ENCODE measurements around the gene GFOD2.

The GFOD2 gene

DNA sequence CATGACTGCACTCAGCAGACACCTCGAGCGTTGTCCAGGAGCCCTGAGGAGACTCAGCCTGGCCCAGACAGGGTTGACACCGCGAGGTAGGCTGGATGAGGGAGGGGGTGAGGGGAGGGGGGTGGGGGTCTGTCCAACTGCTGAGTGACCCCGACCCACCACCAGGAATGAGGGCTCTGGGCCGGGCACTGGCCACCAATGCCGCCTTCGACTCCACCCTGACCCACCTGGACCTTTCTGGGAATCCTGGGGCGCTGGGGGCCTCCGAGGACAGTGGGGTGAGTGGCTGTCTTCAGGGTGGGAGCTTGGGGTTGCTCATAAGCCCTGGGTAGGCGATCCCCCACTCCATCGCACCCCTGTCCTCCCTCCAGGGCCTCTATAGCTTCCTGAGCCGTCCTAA lies 71.4 kb downstream of the GFOD2 start:
- DNase-seq (ENCODE audit: low read depth in 2 of 2, low spot score in 1 of 2), result no peak

DNA sequence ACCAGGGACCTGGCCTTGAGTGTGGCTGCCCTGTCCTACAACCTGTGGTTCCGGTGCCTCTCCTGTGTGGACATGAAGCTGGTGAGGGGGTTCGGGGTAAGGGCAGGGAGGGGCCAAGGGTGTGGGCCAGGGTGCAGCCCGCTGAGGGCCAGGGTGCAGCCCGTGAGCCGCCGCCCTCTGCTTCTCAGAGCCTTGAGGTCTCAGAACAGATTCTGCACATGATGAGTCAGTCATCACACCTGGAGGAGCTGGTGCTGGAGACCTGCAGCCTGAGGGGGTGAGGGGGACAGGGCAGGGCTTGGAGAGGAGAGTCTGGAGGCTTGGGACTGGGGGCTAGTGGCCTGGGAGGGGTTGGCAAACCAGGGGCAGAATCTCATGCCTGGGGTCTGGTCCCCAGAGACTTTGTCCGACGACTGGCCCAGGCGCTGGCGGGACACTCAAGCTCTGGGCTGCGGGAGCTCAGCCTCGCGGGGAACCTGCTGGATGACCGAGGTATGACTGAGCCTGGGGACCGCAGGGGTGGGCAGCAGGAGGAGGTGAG lies 71.9 kb downstream of the GFOD2 start:
- no peak for DNase-seq (ENCODE audit: low read depth in 2 of 2, low spot score in 1 of 2)

DNA sequence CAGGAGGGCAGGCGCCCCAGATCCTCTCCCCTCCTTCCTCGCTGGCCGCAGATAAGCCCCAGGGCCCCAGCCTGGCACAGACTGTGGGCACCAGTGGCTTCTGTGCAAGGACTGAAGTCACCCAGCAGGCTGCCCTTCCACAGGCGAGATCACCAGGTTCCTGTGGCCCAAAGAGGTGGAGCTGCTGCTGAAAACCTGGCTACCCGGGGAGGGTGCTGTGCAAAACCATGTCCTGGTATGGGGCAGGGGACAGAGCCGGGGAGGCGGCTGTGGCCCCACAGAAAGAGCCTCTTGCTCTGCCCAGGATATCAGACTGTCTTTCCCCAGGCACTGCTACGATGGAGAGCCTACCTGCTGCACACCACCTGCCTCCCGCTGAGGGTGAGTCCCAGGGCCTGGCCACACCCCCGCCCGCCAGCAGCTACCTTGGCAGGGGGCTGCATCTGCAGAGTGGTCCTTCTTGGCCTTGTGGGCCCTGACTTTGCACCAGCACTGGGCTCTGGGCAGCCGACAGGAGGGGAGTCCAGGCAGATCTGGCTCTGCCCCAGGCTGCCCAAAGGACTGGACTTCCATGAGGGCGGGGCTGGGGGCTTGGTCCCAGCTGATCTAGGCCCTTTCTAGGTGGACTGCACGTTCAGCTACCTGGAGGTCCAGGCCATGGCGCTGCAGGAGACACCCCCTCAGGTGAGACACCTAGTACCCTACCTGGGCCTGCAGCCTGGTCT lies 73.6 kb downstream of the GFOD2 start:
- no peak for DNase-seq (ENCODE audit: low read depth in 2 of 2, low spot score in 1 of 2)

DNA sequence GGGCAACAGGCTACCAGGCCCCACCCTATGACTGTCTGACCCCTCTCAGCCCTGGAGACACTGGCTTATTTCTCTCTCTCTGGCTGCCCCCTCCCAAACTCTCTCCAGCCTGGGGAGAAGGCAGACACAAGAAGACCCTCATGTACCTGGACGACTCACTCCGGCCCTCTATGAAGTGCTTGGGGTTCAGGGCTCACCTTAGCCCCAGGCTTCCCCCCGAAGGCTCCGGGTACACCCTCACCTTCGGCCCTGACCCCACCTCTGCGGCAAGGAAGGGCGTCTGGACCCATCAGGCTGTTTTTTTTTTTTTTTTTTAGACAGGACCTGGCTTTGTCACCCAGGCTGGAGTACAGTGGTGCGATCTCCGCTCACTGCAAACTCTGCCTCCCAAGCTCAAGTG lies 75.1 kb downstream of the GFOD2 start:
- DNase-seq (ENCODE audit: low read depth in 2 of 2, low spot score in 1 of 2), result no peak

DNA sequence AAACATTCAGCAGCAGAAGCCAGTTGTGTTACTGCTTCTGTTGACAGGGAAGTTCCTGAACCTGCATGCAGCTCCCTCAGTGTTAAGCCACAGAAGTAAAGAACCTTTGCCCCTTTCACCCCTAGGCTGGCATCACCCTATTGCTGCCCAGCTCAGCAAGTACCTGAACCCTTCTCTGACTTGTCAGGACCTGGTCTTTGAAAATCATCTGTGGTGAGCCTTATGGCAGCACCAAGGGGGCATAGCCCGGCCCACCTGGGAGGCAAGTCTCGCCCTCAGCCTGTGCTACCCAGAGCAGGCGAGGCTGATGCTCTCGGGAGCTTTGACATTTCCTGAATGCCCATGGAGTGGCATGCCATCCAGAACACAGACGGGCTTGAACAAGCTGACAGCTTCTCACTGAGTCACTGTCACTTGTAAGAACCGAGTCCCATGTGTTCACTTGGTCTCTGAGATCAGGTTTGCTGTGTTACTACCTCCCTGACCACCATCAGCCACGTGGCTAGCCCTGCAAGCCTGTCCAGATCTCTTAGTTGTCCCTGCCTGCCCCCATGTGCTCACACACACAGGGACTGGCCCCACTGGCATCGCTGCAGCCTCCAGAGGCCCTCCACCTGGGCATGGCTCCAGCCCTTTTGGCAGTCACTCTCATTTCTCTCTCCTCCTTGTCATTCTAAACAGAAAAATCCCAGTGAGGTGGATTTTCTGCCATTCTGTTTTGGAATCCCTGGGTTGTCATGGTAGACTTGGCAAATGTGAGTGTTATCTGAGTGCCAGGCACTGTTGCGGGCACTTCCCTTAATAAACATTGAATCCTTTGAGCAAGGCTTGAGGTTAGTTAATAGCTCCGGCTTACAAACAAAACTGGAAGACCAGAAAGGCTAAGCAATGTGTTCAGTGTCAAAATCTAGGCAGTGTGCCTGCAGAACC lies 77.1 kb downstream of the GFOD2 start:
- DNase-seq (ENCODE audit: low read depth in 2 of 2, low spot score in 1 of 2), result no peak

DNA sequence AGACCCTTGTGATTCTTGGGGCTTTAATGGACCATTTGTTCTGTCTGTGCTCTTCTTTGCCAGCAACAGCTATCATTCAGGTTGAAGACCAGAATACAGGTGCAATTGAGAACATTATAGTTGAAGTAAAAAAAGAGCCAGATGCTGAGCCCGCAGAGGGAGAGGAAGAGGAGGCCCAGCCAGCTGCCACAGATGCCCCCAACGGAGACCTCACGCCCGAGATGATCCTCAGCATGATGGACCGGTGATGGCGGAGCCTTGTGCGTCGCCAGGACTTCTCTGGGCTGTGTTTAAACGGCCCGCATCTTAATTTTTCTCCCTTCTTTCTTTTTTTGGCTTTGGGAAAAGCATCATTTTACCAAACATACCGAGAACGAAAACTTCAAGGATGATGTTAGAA lies 81.5 kb downstream of the GFOD2 start:
- no peak for DNase-seq (ENCODE audit: low read depth in 2 of 2, low spot score in 1 of 2)

DNA sequence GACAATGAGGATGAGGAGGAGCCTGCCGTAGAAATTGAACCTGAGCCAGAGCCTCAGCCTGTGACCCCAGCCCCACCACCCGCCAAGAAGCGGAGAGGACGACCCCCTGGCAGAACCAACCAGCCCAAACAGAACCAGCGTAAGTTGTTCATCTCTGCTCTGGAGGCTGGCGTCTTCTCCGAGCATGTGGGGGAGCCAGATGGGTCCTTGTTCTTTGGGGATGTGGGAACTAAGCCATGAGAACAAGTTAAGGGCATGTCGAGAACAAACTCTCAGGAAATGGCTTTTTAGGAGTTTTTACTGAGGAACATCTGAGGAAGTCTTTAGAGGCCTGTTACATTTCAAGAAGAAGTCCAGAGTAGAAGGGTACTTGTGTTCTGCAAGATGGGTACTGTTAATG lies 82.4 kb downstream of the GFOD2 start:
- no peak for DNase-seq (ENCODE audit: low read depth in 2 of 2, low spot score in 1 of 2)

DNA sequence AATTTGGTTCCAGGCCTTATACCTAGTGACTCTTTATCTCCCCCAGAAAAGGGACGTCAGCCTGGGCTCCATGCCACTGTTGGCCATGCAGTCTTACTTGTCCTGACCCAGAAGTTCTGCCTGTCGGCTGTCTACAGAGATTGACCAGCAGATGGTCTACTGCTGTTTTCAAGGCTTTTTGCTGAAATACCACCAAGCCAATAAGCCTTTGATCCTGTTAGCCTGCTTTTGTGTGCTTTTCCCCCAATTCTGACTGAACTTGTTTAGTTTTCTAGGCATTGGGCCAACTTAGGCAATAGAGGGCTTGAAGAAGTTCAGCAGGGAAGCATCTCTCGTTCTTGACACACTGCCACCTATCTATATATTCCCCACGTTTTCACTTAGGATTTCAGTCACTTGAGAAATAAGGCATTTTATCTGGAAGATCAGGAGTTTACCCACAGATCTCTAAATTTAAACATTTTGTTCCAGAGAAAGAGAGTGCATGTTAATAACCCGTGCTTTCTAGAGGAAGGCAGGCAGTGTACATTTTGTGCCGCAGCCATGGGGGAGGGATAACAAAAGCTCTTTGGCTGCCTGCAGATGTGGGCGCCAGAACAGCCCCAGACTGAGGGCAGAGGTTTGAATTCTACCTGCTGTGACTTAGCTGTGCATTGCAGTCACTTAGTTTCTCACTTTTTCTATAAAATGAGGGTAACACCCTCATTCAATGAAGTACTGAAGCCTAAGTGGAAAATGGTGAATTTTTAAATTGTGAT lies 86.5 kb downstream of the GFOD2 start:
- no peak for DNase-seq (ENCODE audit: low read depth in 2 of 2, low spot score in 1 of 2)

DNA sequence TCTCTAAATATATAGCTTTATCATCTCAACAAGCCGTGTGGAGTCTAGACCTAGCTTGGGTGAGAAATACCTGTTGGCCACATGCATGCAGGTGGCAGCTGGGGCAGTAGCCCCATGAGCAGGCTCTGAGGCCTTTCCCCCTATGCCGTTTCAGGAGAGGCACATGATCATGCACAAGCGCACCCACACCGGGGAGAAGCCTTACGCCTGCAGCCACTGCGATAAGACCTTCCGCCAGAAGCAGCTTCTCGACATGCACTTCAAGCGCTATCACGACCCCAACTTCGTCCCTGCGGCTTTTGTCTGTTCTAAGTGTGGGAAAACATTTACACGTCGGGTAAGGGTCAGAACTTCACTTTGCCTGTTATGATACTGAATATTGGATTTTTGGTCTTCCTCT lies 90.9 kb downstream of the GFOD2 start:
- DNase-seq (ENCODE audit: low read depth in 2 of 2, low spot score in 1 of 2), result no peak

Measured in stimulated activated CD8-positive, alpha-beta memory T cell treated with anti-CD3 and anti-CD28 coated beads, Interleukin-4, amount 100 ng/mL, for 1 hour (primary cell).